SU-DHL-6 (cell line): ENCODE data around the gene ALDOB.

Source experiments
- EZH2phosphoT487 ChIP-seq: fragments of 200-600 bp; sonication (generic), shearing (Covaris generic); conservative IDR thresholded peaks from 2 replicates; pipeline ENCODE4 v1.6.1; 2018; ENCODE audit warnings: mild to moderate bottlenecking, antibody characterized with exemption, low read length, moderate library complexity, mixed read lengths
- TF ChIP-seq, protein P1 (sequence below): fragments of 200-600 bp; sonication (generic); IDR thresholded peaks from one replicate; pipeline ENCODE4 v1.5.1; 2017; ENCODE audit warnings: antibody characterized with exemption, mild to moderate bottlenecking, low read length, moderate library complexity; ENCODE audit not compliant: insufficient read depth, poor library complexity, severe bottlenecking

DNA sequence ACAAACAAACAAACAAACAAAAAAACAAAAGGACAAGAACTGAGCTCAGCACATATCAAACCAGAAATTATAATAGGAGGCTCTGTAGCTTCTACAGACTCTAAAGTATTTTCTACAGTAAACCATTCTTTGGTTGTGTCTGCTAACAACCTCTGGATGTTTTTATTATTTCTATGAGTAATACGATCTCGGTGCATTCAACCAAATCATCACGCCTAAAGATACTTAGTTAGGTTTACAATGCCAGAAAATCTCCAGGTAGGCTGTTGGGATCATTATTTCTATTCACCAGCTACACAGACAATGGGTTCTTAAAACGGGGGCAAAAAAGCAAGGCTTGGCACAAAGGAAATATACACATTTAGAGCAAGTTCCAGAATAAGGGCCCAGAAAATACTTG lies 41.6 kb upstream of the ALDOB start:
- TF ChIP-seq, protein P1, sequence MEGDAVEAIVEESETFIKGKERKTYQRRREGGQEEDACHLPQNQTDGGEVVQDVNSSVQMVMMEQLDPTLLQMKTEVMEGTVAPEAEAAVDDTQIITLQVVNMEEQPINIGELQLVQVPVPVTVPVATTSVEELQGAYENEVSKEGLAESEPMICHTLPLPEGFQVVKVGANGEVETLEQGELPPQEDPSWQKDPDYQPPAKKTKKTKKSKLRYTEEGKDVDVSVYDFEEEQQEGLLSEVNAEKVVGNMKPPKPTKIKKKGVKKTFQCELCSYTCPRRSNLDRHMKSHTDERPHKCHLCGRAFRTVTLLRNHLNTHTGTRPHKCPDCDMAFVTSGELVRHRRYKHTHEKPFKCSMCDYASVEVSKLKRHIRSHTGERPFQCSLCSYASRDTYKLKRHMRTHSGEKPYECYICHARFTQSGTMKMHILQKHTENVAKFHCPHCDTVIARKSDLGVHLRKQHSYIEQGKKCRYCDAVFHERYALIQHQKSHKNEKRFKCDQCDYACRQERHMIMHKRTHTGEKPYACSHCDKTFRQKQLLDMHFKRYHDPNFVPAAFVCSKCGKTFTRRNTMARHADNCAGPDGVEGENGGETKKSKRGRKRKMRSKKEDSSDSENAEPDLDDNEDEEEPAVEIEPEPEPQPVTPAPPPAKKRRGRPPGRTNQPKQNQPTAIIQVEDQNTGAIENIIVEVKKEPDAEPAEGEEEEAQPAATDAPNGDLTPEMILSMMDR = no peak
- TF ChIP-seq EZH2phosphoT487 = no peak
